Gastrocnemius medialis (tissue), 4 donors: ENCODE data around the gene CDKN1C. TPM values are rescaled to one million over a fixed set of nuclear protein-coding genes. Genes with fewer than 3 reads are reported as not detected.

Experiments used
- ATAC-seq, 2 donors: fragments of 150-250 bp; one replicate each; pipeline ENCODE4 v1.9.1; 2016
- DNase-seq, 2 donors: peaks; one replicate each; pipeline ENCODE4 v3.0.0-alpha.2; 2019
- H3K27ac ChIP-seq, 4 donors: fragments of 200-600 bp; sonication (generic); 1 replicate in 1 of 4; 2 replicates in 3 of 4; pipeline ENCODE4 v1.5.1; 2016 to 2018; ENCODE audit warnings: mild to moderate bottlenecking in 2 of 4, moderate library complexity in 1 of 4
- H3K27me3 ChIP-seq, 3 donors: fragments of 200-600 bp; sonication (generic) in 2 of 3; 1 replicate in 1 of 3; 2 replicates in 2 of 3; pipeline versions ENCODE4 v1.5.1 to v1.6.0; 2016 to 2019; ENCODE audit warnings: mild to moderate bottlenecking in 1 of 3, moderate library complexity in 1 of 3
- H3K36me3 ChIP-seq, 2 donors: fragments of 200-600 bp; sonication (generic) in 1 of 2; one replicate each; pipeline ENCODE4 v1.5.1; 2017 to 2018
- H3K4me1 ChIP-seq, 2 donors: fragments of 200-600 bp; sonication (generic) in 1 of 2; one replicate each; pipeline ENCODE4 v1.5.1; 2016 to 2017; ENCODE audit warnings: mild to moderate bottlenecking in 2 of 2
- H3K4me3 ChIP-seq, 4 donors: fragments of 200-600 bp; sonication (generic) in 3 of 4; 1 replicate in 1 of 4; 2 replicates in 3 of 4; pipeline ENCODE4 v1.5.1; 2016 to 2019; ENCODE audit warnings: mild to moderate bottlenecking in 2 of 4
- H3K9me3 ChIP-seq, 3 donors: fragments of 200-600 bp; sonication (generic) in 2 of 3; 1 replicate in 1 of 3; 2 replicates in 2 of 3; pipeline ENCODE4 v1.5.1; 2016 to 2019
- CTCF ChIP-seq, 5 experiments: fragments of 450-650 bp in 3 of 5; fragments of 200-600 bp in 2 of 5; sonication (generic) in 2 of 5; IDR thresholded peaks in 4 of 5; conservative IDR thresholded peaks in 1 of 5; 1 replicate in 4 of 5; 2 replicates in 1 of 5; pipeline ENCODE4 v1.5.1; 2016 to 2019; ENCODE audit warnings: antibody characterized with exemption in 5 of 5, mild to moderate bottlenecking in 3 of 5, moderate library complexity in 3 of 5
- POLR2A ChIP-seq, 2 donors: fragments of 450-650 bp; IDR thresholded peaks; one replicate each; pipeline ENCODE4 v1.6.1; 2017; ENCODE audit warnings: antibody characterized with exemption in 2 of 2, mild to moderate bottlenecking in 2 of 2, moderate library complexity in 2 of 2
- in situ Hi-C, 4 donors: fragments of 200-750 bp; cut with MboI; loops; one replicate each; pipeline versions ENCODE4 v1.15.0 to v1.8.0; 2017; ENCODE audit warnings: low sequenced_read_pairs in 4 of 4
- intact Hi-C: fragments of 100-400 bp; cut with DNase I; formaldehyde crosslinking; loops from one replicate; pipeline ENCODE4 v1.15.1; 2023; ENCODE audit warnings: low total_unique reads
- total RNA-seq, 4 donors: library from RNA; depleted of rRNA; stranded (reverse); fragments of >200 nt; gene quantifications; one replicate each; pipeline versions ENCODE4 v1.1.0 to v1.2.3, GENCODE V29; 2016

CDKN1C gene
- total RNA-seq, 4 donors from 2014 or later: 22.0 to 56.9 (median 38.5) TPM

- in situ Hi-C loops (no loop called here), intact Hi-C loops (no loop called here)
- H3K27me3 ChIP-seq: no peaks in the 10 kb centered on the region
- H3K27ac ChIP-seq: no peak overlapping the region
- no peak for ATAC-seq
- no peak overlapping the region for H3K4me3 ChIP-seq
- no peak for DNase-seq
- no peaks in the 10 kb centered on the region for H3K9me3 ChIP-seq
- no peaks in the 10 kb centered on the region for H3K4me1 ChIP-seq
- no peaks in the 10 kb centered on the region for H3K36me3 ChIP-seq
- TF ChIP-seq POLR2A (IDR thresholded peaks at IDR 0.05) (no peak), CTCF (IDR thresholded peaks at IDR 0.05 in 4 of 5, conservative IDR thresholded peaks at IDR 0.05 in 1 of 5) (no peak)
Measured at GRCh38 chr11:2920343-2920742, 34.8 kb upstream of the CDKN1C start.

- Histone ChIP-seq H3K4me3 (no peak overlapping the region), H3K9me3 (no peaks in the 10 kb centered on the region), H3K27me3 (no peaks in the 10 kb centered on the region), H3K36me3 (no peaks in the 10 kb centered on the region), H3K27ac (no peak overlapping the region), H3K4me1 (no peaks in the 10 kb centered on the region)
- in situ Hi-C loops (no loop called here), intact Hi-C loops (no loop called here)
- TF ChIP-seq CTCF (IDR thresholded peaks at IDR 0.05 in 4 of 5, conservative IDR thresholded peaks at IDR 0.05 in 1 of 5) (no peak), POLR2A (IDR thresholded peaks at IDR 0.05) (no peak)
- no peak for ATAC-seq
- DNase-seq: no peak
Measured at GRCh38 chr11:2919837-2920236, 34.3 kb upstream of the CDKN1C start.

GRCh38 chr11:2919188-2919587 lies 33.6 kb upstream of the CDKN1C start:
- H3K27me3 ChIP-seq: no peaks in the 10 kb centered on the region
- H3K27ac ChIP-seq: no peak overlapping the region
- DNase-seq (no peak), ATAC-seq (no peak)
- H3K9me3 ChIP-seq: no peaks in the 10 kb centered on the region
- no peaks in the 10 kb centered on the region for H3K36me3 ChIP-seq
- TF ChIP-seq POLR2A (IDR thresholded peaks at IDR 0.05): no peak
- TF ChIP-seq CTCF (IDR thresholded peaks at IDR 0.05 in 4 of 5, conservative IDR thresholded peaks at IDR 0.05 in 1 of 5): no peak
- H3K4me3 ChIP-seq: no peak overlapping the region
- no peaks in the 10 kb centered on the region for H3K4me1 ChIP-seq
- in situ Hi-C loops (no loop called here), intact Hi-C loops (no loop called here)

GRCh38 chr11:2917842-2918490 lies 32.4 kb upstream of the CDKN1C start:
- H3K4me3 ChIP-seq: no peak overlapping the region
- H3K9me3 ChIP-seq: no peaks in the 10 kb centered on the region
- in situ Hi-C loops: no loop called here
- no peaks in the 10 kb centered on the region for H3K4me1 ChIP-seq
- intact Hi-C loops: no loop called here
- TF ChIP-seq CTCF (IDR thresholded peaks at IDR 0.05 in 4 of 5, conservative IDR thresholded peaks at IDR 0.05 in 1 of 5) (no peak), POLR2A (IDR thresholded peaks at IDR 0.05) (no peak)
- H3K27ac ChIP-seq: no peak overlapping the region
- no peak for ATAC-seq
- DNase-seq: no peak
- H3K36me3 ChIP-seq: no peaks in the 10 kb centered on the region
- H3K27me3 ChIP-seq: no peaks in the 10 kb centered on the region
